ENCODE measurements around the gene WNT7A.

WNT7A gene

GRCh38 chr3:13853978-13854296, 25.9 kb downstream of the WNT7A start:
- Histone ChIP-seq H3K27me3 (ENCODE audit: control insufficient read depth in 1 of 2, insufficient read depth in 1 of 2, low read length in 2 of 2) (peaks cover 0 to 24% of the 10 kb centered on the region in 2 experiments), H2AK5ac (ENCODE audit: low read length, severe bottlenecking) (no peak overlapping the region), H3K18ac (ENCODE audit: low read depth in 1 of 2, low read length in 2 of 2) (no peak overlapping the region), H3K9ac (ENCODE audit: low read length) (no peak overlapping the region), H3K23ac (ENCODE audit: low read length in 2 of 2) (no peak overlapping the region), H3K4me1 (ENCODE audit: control insufficient read depth, insufficient read depth, low read depth, low read length) (peaks cover 7% of the 10 kb centered on the region), H2BK5ac (ENCODE audit: low read depth, low read length, poor library complexity, severe bottlenecking) (no peak overlapping the region), H2BK120ac (ENCODE audit: low read depth, low read length) (no peak overlapping the region), H3K9me3 (ENCODE audit: control insufficient read depth, low read length) (no peaks in the 10 kb centered on the region), H2AFZ (ENCODE audit: low read depth, low read length) (no peak overlapping the region), H3K27ac (ENCODE audit: low read length, poor library complexity, severe bottlenecking) (no peak overlapping the region), H3K14ac (ENCODE audit: low read length in 2 of 2) (no peak overlapping the region), H3K4me2 (ENCODE audit: low read length, poor library complexity, severe bottlenecking) (no peak overlapping the region), H2BK12ac (ENCODE audit: low read length in 2 of 2) (no peak overlapping the region), H3K4ac (ENCODE audit: low read depth in 1 of 2, low read length in 2 of 2) (no peak overlapping the region), H3K79me1 (replicated peaks; ENCODE audit: low read length, poor library complexity, severe bottlenecking) (no peaks in the 10 kb centered on the region), H4K8ac (ENCODE audit: low read length) (no peak overlapping the region), H3K36me3 (ENCODE audit: control insufficient read depth in 1 of 2, insufficient read depth in 2 of 2, low read depth in 1 of 2, low read length in 2 of 2) (no peaks in the 10 kb centered on the region), H2BK15ac (ENCODE audit: low read depth, poor library complexity, severe bottlenecking) (no peak overlapping the region), H4K91ac (ENCODE audit: low read length) (no peak overlapping the region), H3K4me3 (ENCODE audit: insufficient read depth in 1 of 2, low read depth in 1 of 2, low read length in 2 of 2) (no peak overlapping the region)
- no peak for DNase-seq
- no CpG with 5 or more reads among the region's 1 CpG for WGBS

GRCh38 chr3:13853256-13853977, 26.5 kb downstream of the WNT7A start:
- no peak overlapping the region for H2AFZ ChIP-seq (ENCODE audit: low read depth, low read length)
- H3K27ac ChIP-seq (ENCODE audit: low read length, poor library complexity, severe bottlenecking), result no peak overlapping the region
- WGBS, result 59% methylated on average over 9 of the region's 11 CpGs
- H3K4ac ChIP-seq (ENCODE audit: low read depth in 1 of 2, low read length in 2 of 2), result no peak overlapping the region
- no peak overlapping the region for H3K18ac ChIP-seq (ENCODE audit: low read depth in 1 of 2, low read length in 2 of 2)
- H2BK120ac ChIP-seq (ENCODE audit: low read depth, low read length), result no peak overlapping the region
- no peak overlapping the region for H3K4me3 ChIP-seq (ENCODE audit: insufficient read depth in 1 of 2, low read depth in 1 of 2, low read length in 2 of 2)
- no peak overlapping the region for H2BK15ac ChIP-seq (ENCODE audit: low read depth, poor library complexity, severe bottlenecking)
- H3K23ac ChIP-seq (ENCODE audit: low read length in 2 of 2), result no peak overlapping the region
- H4K91ac ChIP-seq (ENCODE audit: low read length), result no peak overlapping the region
- no peaks in the 10 kb centered on the region for H3K9me3 ChIP-seq (ENCODE audit: control insufficient read depth, low read length)
- no peak overlapping the region for H3K9ac ChIP-seq (ENCODE audit: low read length)
- no peak overlapping the region for H2AK5ac ChIP-seq (ENCODE audit: low read length, severe bottlenecking)
- DNase-seq, result no peak
- H3K79me1 ChIP-seq (replicated peaks; ENCODE audit: low read length, poor library complexity, severe bottlenecking), result no peaks in the 10 kb centered on the region
- H3K4me1 ChIP-seq (ENCODE audit: control insufficient read depth, insufficient read depth, low read depth, low read length), result peaks cover 7% of the 10 kb centered on the region
- no peak overlapping the region for H3K14ac ChIP-seq (ENCODE audit: low read length in 2 of 2)
- no peak overlapping the region for H3K4me2 ChIP-seq (ENCODE audit: low read length, poor library complexity, severe bottlenecking)
- H3K36me3 ChIP-seq (ENCODE audit: control insufficient read depth in 1 of 2, insufficient read depth in 2 of 2, low read depth in 1 of 2, low read length in 2 of 2), result no peaks in the 10 kb centered on the region
- H2BK5ac ChIP-seq (ENCODE audit: low read depth, low read length, poor library complexity, severe bottlenecking), result no peak overlapping the region
- H3K27me3 ChIP-seq (ENCODE audit: control insufficient read depth in 1 of 2, insufficient read depth in 1 of 2, low read length in 2 of 2), result peaks cover 0 to 27% of the 10 kb centered on the region in 2 experiments
- H2BK12ac ChIP-seq (ENCODE audit: low read length in 2 of 2), result no peak overlapping the region
- no peak overlapping the region for H4K8ac ChIP-seq (ENCODE audit: low read length)

DNA sequence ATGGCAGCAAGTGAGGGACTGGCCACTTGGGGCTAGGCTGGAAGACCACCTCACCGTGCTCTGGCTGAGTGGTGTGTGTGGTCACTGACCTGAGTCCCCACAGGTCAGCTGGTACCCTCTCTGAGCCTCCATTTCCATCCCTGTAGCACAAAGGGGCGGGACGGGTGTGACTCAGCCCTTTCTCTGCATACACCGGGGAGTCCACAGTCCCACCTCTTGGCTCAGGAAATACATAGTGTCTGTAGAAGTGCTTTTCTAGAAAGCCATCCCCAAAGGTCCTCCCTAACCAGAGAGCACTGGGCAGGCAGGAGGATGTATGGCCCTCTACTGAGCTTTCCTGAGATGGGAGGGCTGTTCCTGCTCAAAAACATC, 27.2 kb downstream of the WNT7A start:
- Histone ChIP-seq H2BK120ac (ENCODE audit: low read depth, low read length) (no peak overlapping the region), H3K23ac (ENCODE audit: low read length in 2 of 2) (no peak overlapping the region), H4K91ac (ENCODE audit: low read length) (no peak overlapping the region), H3K18ac (ENCODE audit: low read depth in 1 of 2, low read length in 2 of 2) (no peak overlapping the region), H2BK12ac (ENCODE audit: low read length in 2 of 2) (no peak overlapping the region), H3K9me3 (ENCODE audit: control insufficient read depth, low read length) (no peaks in the 10 kb centered on the region), H3K27ac (ENCODE audit: low read length, poor library complexity, severe bottlenecking) (no peak overlapping the region), H3K4me2 (ENCODE audit: low read length, poor library complexity, severe bottlenecking) (no peak overlapping the region), H3K4me3 (ENCODE audit: insufficient read depth in 1 of 2, low read depth in 1 of 2, low read length in 2 of 2) (no peak overlapping the region), H3K27me3 (ENCODE audit: control insufficient read depth in 1 of 2, insufficient read depth in 1 of 2, low read length in 2 of 2) (peaks cover 0 to 21% of the 10 kb centered on the region in 2 experiments), H2BK15ac (ENCODE audit: low read depth, poor library complexity, severe bottlenecking) (no peak overlapping the region), H2BK5ac (ENCODE audit: low read depth, low read length, poor library complexity, severe bottlenecking) (no peak overlapping the region), H3K79me1 (replicated peaks; ENCODE audit: low read length, poor library complexity, severe bottlenecking) (no peaks in the 10 kb centered on the region), H3K4ac (ENCODE audit: low read depth in 1 of 2, low read length in 2 of 2) (no peak overlapping the region), H3K14ac (ENCODE audit: low read length in 2 of 2) (no peak overlapping the region), H2AK5ac (ENCODE audit: low read length, severe bottlenecking) (no peak overlapping the region), H3K36me3 (ENCODE audit: control insufficient read depth in 1 of 2, insufficient read depth in 2 of 2, low read depth in 1 of 2, low read length in 2 of 2) (no peaks in the 10 kb centered on the region), H4K8ac (ENCODE audit: low read length) (no peak overlapping the region), H3K9ac (ENCODE audit: low read length) (no peak overlapping the region), H2AFZ (ENCODE audit: low read depth, low read length) (no peak overlapping the region), H3K4me1 (ENCODE audit: control insufficient read depth, insufficient read depth, low read depth, low read length) (peaks cover 7% of the 10 kb centered on the region)
- 50% methylated on average over 1 of the region's 4 CpGs for WGBS
- no peak for DNase-seq

DNA sequence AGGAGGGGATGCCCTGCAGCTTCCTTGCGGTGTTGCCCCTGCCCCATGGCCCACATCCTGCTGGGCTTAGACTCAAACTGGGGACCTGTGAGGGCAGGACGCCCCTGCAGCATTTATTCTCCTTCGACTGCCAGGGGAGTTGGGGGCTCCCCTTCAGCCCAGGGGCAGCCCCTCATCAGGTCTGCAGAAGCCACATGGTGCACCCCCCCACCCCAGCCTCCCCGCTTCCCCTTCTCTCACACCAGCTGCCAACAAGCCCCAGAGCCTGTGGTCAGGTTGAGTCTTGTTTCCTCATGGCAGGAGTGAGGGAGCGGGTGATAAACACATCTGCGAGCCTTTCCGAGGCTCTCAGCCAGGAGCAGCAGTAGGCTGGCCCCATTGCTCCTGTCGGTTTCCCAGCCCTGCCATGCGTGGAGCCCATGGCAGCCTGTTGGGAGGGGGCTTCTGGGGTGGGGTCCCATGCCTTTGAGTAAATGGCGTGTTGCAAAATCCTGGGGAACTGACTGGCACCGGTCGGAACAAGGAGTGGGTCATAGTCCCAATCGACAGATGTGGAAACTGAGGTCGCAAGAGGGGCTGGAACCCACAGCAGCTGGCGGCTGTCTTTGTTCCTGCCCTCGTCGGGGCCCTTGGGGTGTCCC, 27.8 kb downstream of the WNT7A start:
- Histone ChIP-seq H3K9ac (ENCODE audit: low read length) (no peak overlapping the region), H2AFZ (ENCODE audit: low read depth, low read length) (no peak overlapping the region), H4K91ac (ENCODE audit: low read length) (no peak overlapping the region), H2BK120ac (ENCODE audit: low read depth, low read length) (no peak overlapping the region), H2BK5ac (ENCODE audit: low read depth, low read length, poor library complexity, severe bottlenecking) (no peak overlapping the region), H3K4me2 (ENCODE audit: low read length, poor library complexity, severe bottlenecking) (no peak overlapping the region), H4K8ac (ENCODE audit: low read length) (no peak overlapping the region), H3K27me3 (ENCODE audit: control insufficient read depth in 1 of 2, insufficient read depth in 1 of 2, low read length in 2 of 2) (peaks cover 0 to 15% of the 10 kb centered on the region in 2 experiments), H3K23ac (ENCODE audit: low read length in 2 of 2) (no peak overlapping the region), H3K4ac (ENCODE audit: low read depth in 1 of 2, low read length in 2 of 2) (no peak overlapping the region), H3K36me3 (ENCODE audit: control insufficient read depth in 1 of 2, insufficient read depth in 2 of 2, low read depth in 1 of 2, low read length in 2 of 2) (no peaks in the 10 kb centered on the region), H3K4me1 (ENCODE audit: control insufficient read depth, insufficient read depth, low read depth, low read length) (peaks cover 7% of the 10 kb centered on the region), H3K14ac (ENCODE audit: low read length in 2 of 2) (no peak overlapping the region), H3K18ac (ENCODE audit: low read depth in 1 of 2, low read length in 2 of 2) (no peak overlapping the region), H3K79me1 (replicated peaks; ENCODE audit: low read length, poor library complexity, severe bottlenecking) (no peaks in the 10 kb centered on the region), H2BK12ac (ENCODE audit: low read length in 2 of 2) (no peak overlapping the region), H3K4me3 (ENCODE audit: insufficient read depth in 1 of 2, low read depth in 1 of 2, low read length in 2 of 2) (no peak overlapping the region), H3K9me3 (ENCODE audit: control insufficient read depth, low read length) (no peaks in the 10 kb centered on the region), H2AK5ac (ENCODE audit: low read length, severe bottlenecking) (no peak overlapping the region), H3K27ac (ENCODE audit: low read length, poor library complexity, severe bottlenecking) (no peak overlapping the region), H2BK15ac (ENCODE audit: low read depth, poor library complexity, severe bottlenecking) (no peak overlapping the region)
- DNase-seq, result no peak
- 81% methylated on average over 15 of the region's 17 CpGs for WGBS
